HepG2 (cell line): ENCODE data around the gene MIA2. TPM values are rescaled to one million over a fixed set of nuclear protein-coding genes. Genes with fewer than 3 reads are reported as not detected.
A peak's percentile ranks its signal among the peaks of the same experiment; 100 is the strongest.

Experiments used
- AHDC1 ChIP-seq: sonication (generic); formaldehyde crosslinking; IDR thresholded peaks from 2 replicates; pipeline ENCODE4 v1.5.1; 2020; ENCODE audit warnings: mild to moderate bottlenecking, missing genetic modification reagents, borderline replicate concordance
- ARHGAP35 ChIP-seq: sonication (generic); formaldehyde crosslinking; IDR thresholded peaks from 2 replicates; pipeline ENCODE4 v1.9.0; 2022; ENCODE audit warnings: mild to moderate bottlenecking, inconsistent platforms, moderate library complexity, missing genetic modification reagents, borderline replicate concordance
- BCLAF1 ChIP-seq: fragments of 450-650 bp; IDR thresholded peaks from 2 replicates; pipeline ENCODE4 v1.6.1; 2017; ENCODE audit warnings: mild to moderate bottlenecking
- BHLHE40 ChIP-seq: IDR thresholded peaks from 2 replicates; pipeline ENCODE4 v1.6.1; 2011; ENCODE audit warnings: low read length, improper control_type of control experiment
- BRF2 ChIP-seq: sonication (generic); formaldehyde crosslinking; IDR thresholded peaks from 2 replicates; pipeline ENCODE4 v1.8.1; 2022; ENCODE audit warnings: mild to moderate bottlenecking, missing genetic modification reagents
- CREBL2 ChIP-seq: sonication (generic); formaldehyde crosslinking; IDR thresholded peaks from 2 replicates; pipeline ENCODE4 v1.8.1; 2023; ENCODE audit warnings: missing genetic modification reagents, mild to moderate bottlenecking, borderline replicate concordance
- DPF2 ChIP-seq: sonication (generic); formaldehyde crosslinking; IDR thresholded peaks from 2 replicates; pipeline ENCODE4 v1.4.0; 2020; ENCODE audit warnings: mild to moderate bottlenecking, low read depth, missing genetic modification reagents, borderline replicate concordance
- IKZF5 ChIP-seq: IDR thresholded peaks from 2 replicates; pipeline ENCODE4 v1.6.1; 2018; ENCODE audit warnings: missing genetic modification reagents, mild to moderate bottlenecking, missing compliant biosample characterization
- JUNB ChIP-seq: sonication (generic); formaldehyde crosslinking; IDR thresholded peaks from 2 replicates; pipeline ENCODE4 v1.8.0; 2022; ENCODE audit warnings: missing genetic modification reagents, mild to moderate bottlenecking, borderline replicate concordance
- ZFP36L2 ChIP-seq: sonication (generic); formaldehyde crosslinking; IDR thresholded peaks from 2 replicates; pipeline ENCODE4 v1.4.0; 2020; ENCODE audit warnings: missing genetic modification reagents
- ZNF230 ChIP-seq: sonication (generic); formaldehyde crosslinking; IDR thresholded peaks from 2 replicates; pipeline ENCODE4 v1.4.0; 2020; ENCODE audit warnings: mild to moderate bottlenecking, missing genetic modification reagents
- ZNF264 ChIP-seq: sonication (generic); formaldehyde crosslinking; IDR thresholded peaks from 2 replicates; pipeline ENCODE4 v1.4.0; 2020; ENCODE audit warnings: missing genetic modification reagents
- ZNF597 ChIP-seq: sonication (generic); formaldehyde crosslinking; IDR thresholded peaks from 2 replicates; pipeline ENCODE4 v1.5.0; 2020; ENCODE audit warnings: missing genetic modification reagents
- ZNF614 ChIP-seq: IDR thresholded peaks from 2 replicates; pipeline ENCODE4 v1.6.1; 2018; ENCODE audit warnings: missing biosample characterization, missing genetic modification reagents, inconsistent platforms, borderline replicate concordance
- ZSCAN20 ChIP-seq: sonication (generic); formaldehyde crosslinking; IDR thresholded peaks from 2 replicates; pipeline ENCODE4 v1.4.0; 2020; ENCODE audit warnings: missing genetic modification reagents, mild to moderate bottlenecking, borderline replicate concordance
- ZSCAN22 ChIP-seq: sonication (generic); formaldehyde crosslinking; IDR thresholded peaks from 2 replicates; pipeline ENCODE4 v1.4.0; 2020; ENCODE audit warnings: mild to moderate bottlenecking, missing genetic modification reagents
- polyA plus RNA-seq, 8 experiments: library from polyadenylated mRNA; depleted of rRNA in 3 of 8; stranded (reverse) in 7 of 8; unstranded in 1 of 8; fragments of >200 nt; fragmentation: Illumina TruSeq in 4 of 8; extraction: Trizol in 4 of 8; gene quantifications; 2 replicates each; pipeline versions ENCODE4 v1.2.1 to v1.2.3, GENCODE V29; 2011 to 2016; ENCODE audit warnings: low read depth in 4 of 8, missing spikeins in 1 of 8, mixed read lengths in 1 of 8; ENCODE audit not compliant: insufficient read depth in 1 of 8
- total RNA-seq, 5 experiments: library from RNA; depleted of rRNA; stranded (reverse); fragments of >200 nt; fragmentation: Illumina TruSeq; extraction: Trizol; gene quantifications; 2 replicates each; pipeline ENCODE4 v1.2.3, GENCODE V29; 2016; ENCODE audit warnings: low read depth in 1 of 5

MIA2 gene
- total and polyA plus RNA-seq, 2 of the 13 experiments (the other 11 are each of a cell fraction or from before 2014, with no cell fraction given), result 134 to 158 TPM

- TF ChIP-seq AHDC1 (CRISPR knock-in tag) (0 out of 2 replicates have a peak, but pooled peaks have one; percentile 61), BHLHE40 (no peak), ZNF264 (CRISPR knock-in tag) (peak; percentile 46; the same call in 1 of the 2 replicates), ARHGAP35 (no peak), JUNB (no peak), IKZF5 (CRISPR knock-in tag) (peak; percentile 21; the same call in 1 of the 2 replicates), ZSCAN22 (CRISPR knock-in tag) (no peak), ZNF597 (CRISPR knock-in tag) (no peak), ZNF230 (0 out of 2 replicates have a peak, but pooled peaks have one; percentile 65), BCLAF1 (no peak), CREBL2 (no peak), DPF2 (CRISPR knock-in tag) (peak; percentile 48; the same call in 1 of the 2 replicates), ZNF614 (CRISPR knock-in tag) (peak; percentile 88; the same call in 1 of the 2 replicates), BRF2 (CRISPR knock-in tag) (no peak), ZFP36L2 (CRISPR knock-in tag) (peak; percentile 24; the same call in 1 of the 2 replicates), ZSCAN20 (CRISPR knock-in tag) (0 out of 2 replicates have a peak, but pooled peaks have one; percentile 41)
These were observed 14.6 kb upstream of the MIA2 start (continued) for GRCh38 chr14:39219075-39219499.
